ENCODE data around the gene MEX3D. TPM values are rescaled to one million over a fixed set of nuclear protein-coding genes. Genes with fewer than 3 reads are reported as not detected.

Gene MEX3D
- total RNA-seq, 1 donor from 2014 or later = 52.1 TPM

DNA sequence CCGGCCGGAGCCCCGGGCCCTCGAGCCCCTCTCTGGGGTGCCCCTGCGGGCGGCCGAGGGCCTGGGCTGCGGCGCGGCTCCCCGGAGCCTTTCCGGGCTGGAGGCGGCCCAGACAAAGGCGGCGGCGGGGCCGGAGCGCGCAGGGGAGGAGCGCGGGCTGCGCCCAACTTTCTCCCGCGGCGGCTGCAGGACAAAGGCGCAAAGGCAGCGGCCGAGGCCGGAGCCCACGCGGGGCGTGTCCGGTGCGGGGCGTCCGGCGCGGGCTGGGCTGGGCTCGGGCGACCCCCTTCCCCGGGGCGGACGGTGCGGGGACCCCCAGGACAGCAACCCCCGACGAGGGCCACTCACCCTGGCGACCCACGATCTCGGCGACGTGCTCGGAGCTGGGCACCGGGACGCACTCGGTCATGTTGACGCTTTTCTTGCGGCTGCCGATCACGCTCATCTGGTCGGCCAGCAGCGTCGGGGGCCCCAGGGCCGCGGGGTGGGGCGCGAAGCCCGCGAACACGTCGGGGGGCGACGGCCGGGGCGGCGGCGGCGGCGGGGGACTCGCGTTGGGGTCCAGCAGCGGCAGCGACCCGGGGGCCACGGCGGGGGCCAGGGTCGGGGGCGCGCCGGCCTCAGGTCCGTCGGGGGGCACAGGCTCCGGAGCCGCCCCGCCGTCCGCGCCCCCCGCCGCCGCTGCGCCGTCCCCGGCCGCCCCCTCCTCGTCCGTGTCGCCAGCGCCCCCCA is 843 bp downstream of the MEX3D start:
- H3K9me3 ChIP-seq (ENCODE audit: insufficient read depth, low read depth, low read length) = no peaks in the 10 kb centered on the region
- H3K4me1 ChIP-seq (ENCODE audit: insufficient read depth, low read length) = peaks cover 10% of the 10 kb centered on the region

GRCh38 chr19:1566392-1567115 is 1.6 kb downstream of the MEX3D start:
- Histone ChIP-seq H4K20me1 (ENCODE audit: insufficient read depth, low read length) (peaks cover 50% of the 10 kb centered on the region), H3K4me3 (ENCODE audit: insufficient read depth, low read depth, low read length) (peak overlapping the region; percentile 78), H3K9ac (ENCODE audit: low read length) (peak overlapping the region; percentile 99), H3K9me3 (ENCODE audit: insufficient read depth, low read depth, low read length) (no peaks in the 10 kb centered on the region), H3K36me3 (ENCODE audit: insufficient read depth, low read length) (no peaks in the 10 kb centered on the region), H3K79me2 (ENCODE audit: insufficient read depth, low read length) (peaks cover 55% of the 10 kb centered on the region), H2AFZ (ENCODE audit: low read depth, low read length) (peak overlapping the region; percentile 63), H3K4me1 (ENCODE audit: insufficient read depth, low read length) (peaks cover 10% of the 10 kb centered on the region), H3K27me3 (ENCODE audit: insufficient read depth, low read length) (no peaks in the 10 kb centered on the region), H3K4me2 (ENCODE audit: low read length) (peak overlapping the region; percentile 98), H3K27ac (ENCODE audit: low read depth, low read length) (peak overlapping the region; percentile 97)
- no peaks in the 10 kb centered on the region for H3K4me1 Mint-ChIP-seq (ENCODE audit: low read depth, unreplicated experiment)
- H3K27ac Mint-ChIP-seq (ENCODE audit: unreplicated experiment) = no peak overlapping the region
- FAIRE-seq (no peak), DNase-seq (ENCODE audit: low read depth) (peak; percentile 75)
- TF ChIP-seq CTCF (IDR thresholded peaks at IDR 0.05; ENCODE audit: insufficient read depth, low read depth, low read length) (no peak), EZH2 (IDR thresholded peaks at IDR 0.05; ENCODE audit: insufficient read depth, low read length) (no peak)
- H3K9me3 Mint-ChIP-seq (ENCODE audit: unreplicated experiment) = no peaks in the 10 kb centered on the region
- H3K36me3 Mint-ChIP-seq (ENCODE audit: low read depth, unreplicated experiment) = peaks cover 4% of the 10 kb centered on the region
- peak overlapping the region; percentile 64 for H3K4me3 Mint-ChIP-seq (ENCODE audit: unreplicated experiment)
- peaks cover 5% of the 10 kb centered on the region for H3K27me3 Mint-ChIP-seq (ENCODE audit: low read depth, unreplicated experiment)

More for the DNA sequence above, 843 bp downstream of the MEX3D start:
- Histone ChIP-seq H3K4me3 (ENCODE audit: insufficient read depth, low read depth, low read length) (peak overlapping the region; percentile 78), H2AFZ (ENCODE audit: low read depth, low read length) (peak overlapping the region; percentile 18), H3K36me3 (ENCODE audit: insufficient read depth, low read length) (no peaks in the 10 kb centered on the region), H3K27ac (ENCODE audit: low read depth, low read length) (peak overlapping the region; percentile 97), H3K4me2 (ENCODE audit: low read length) (peak overlapping the region; percentile 98), H3K27me3 (ENCODE audit: insufficient read depth, low read length) (no peaks in the 10 kb centered on the region), H3K9ac (ENCODE audit: low read length) (peak overlapping the region; percentile 99), H4K20me1 (ENCODE audit: insufficient read depth, low read length) (peaks cover 46% of the 10 kb centered on the region), H3K79me2 (ENCODE audit: insufficient read depth, low read length) (peaks cover 52% of the 10 kb centered on the region)
- DNase-seq (ENCODE audit: low read depth) (peak; percentile 12), FAIRE-seq (no peak)
- H3K4me3 Mint-ChIP-seq (ENCODE audit: unreplicated experiment) = peak overlapping the region; percentile 82
- no peaks in the 10 kb centered on the region for H3K4me1 Mint-ChIP-seq (ENCODE audit: low read depth, unreplicated experiment)
- no peaks in the 10 kb centered on the region for H3K9me3 Mint-ChIP-seq (ENCODE audit: unreplicated experiment)
- H3K27ac Mint-ChIP-seq (ENCODE audit: unreplicated experiment) = no peak overlapping the region
- no peak for TF ChIP-seq CTCF (IDR thresholded peaks at IDR 0.05; ENCODE audit: insufficient read depth, low read depth, low read length)
- peaks cover 4% of the 10 kb centered on the region for H3K36me3 Mint-ChIP-seq (ENCODE audit: low read depth, unreplicated experiment)
- H3K27me3 Mint-ChIP-seq (ENCODE audit: low read depth, unreplicated experiment) = peaks cover 5% of the 10 kb centered on the region
